ENCODE data around the gene OSGIN1.

The OSGIN1 gene

DNA sequence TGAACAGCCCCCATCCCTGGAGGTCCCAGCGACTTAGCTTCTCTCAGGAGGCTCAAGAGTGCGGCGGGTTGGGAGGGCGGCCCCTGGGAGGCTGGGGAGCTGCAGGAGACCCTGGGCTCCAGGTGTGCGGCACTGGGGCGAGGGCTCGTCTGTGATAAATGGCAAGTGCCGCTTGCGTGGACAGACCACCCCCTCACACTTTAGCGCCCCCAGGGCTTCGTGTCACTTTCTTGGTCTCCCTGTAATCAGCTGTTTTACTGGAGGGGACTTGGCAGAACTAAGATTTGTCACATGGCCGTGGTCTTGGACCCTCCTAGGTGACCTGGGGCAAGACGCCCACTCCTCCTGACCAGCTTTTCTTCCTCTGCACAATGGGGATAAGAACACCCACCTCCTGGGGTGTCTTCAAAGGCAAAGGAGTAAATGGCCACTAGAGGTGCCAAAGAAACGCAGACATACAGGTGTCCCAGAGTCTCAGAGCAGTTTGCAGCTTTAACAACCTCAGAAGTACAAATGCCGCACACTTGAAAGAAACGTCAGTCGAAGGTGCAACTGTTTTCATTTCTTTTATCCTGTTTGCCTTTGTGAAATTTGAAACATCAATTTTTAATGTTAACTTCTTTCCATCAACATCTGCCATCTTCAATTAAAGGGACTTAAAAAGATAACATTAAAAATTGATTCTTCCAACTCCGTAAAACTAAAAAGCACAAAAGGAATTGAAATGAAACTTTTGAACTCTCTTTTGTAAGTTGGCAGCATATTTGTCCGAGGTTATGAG is 946 bp downstream of the OSGIN1 start:
- DNase-seq (ENCODE audit: low read depth): no peak
- H3K4me3 ChIP-seq (ENCODE audit: control insufficient read depth, low read depth, low read length): peak overlapping the region; percentile 74
- TF ChIP-seq, protein P1, sequence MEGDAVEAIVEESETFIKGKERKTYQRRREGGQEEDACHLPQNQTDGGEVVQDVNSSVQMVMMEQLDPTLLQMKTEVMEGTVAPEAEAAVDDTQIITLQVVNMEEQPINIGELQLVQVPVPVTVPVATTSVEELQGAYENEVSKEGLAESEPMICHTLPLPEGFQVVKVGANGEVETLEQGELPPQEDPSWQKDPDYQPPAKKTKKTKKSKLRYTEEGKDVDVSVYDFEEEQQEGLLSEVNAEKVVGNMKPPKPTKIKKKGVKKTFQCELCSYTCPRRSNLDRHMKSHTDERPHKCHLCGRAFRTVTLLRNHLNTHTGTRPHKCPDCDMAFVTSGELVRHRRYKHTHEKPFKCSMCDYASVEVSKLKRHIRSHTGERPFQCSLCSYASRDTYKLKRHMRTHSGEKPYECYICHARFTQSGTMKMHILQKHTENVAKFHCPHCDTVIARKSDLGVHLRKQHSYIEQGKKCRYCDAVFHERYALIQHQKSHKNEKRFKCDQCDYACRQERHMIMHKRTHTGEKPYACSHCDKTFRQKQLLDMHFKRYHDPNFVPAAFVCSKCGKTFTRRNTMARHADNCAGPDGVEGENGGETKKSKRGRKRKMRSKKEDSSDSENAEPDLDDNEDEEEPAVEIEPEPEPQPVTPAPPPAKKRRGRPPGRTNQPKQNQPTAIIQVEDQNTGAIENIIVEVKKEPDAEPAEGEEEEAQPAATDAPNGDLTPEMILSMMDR (IDR thresholded peaks at IDR 0.05; ENCODE audit: control insufficient read depth, insufficient read depth, low read depth, low read length, missing control alignments): peak; percentile 60

DNA sequence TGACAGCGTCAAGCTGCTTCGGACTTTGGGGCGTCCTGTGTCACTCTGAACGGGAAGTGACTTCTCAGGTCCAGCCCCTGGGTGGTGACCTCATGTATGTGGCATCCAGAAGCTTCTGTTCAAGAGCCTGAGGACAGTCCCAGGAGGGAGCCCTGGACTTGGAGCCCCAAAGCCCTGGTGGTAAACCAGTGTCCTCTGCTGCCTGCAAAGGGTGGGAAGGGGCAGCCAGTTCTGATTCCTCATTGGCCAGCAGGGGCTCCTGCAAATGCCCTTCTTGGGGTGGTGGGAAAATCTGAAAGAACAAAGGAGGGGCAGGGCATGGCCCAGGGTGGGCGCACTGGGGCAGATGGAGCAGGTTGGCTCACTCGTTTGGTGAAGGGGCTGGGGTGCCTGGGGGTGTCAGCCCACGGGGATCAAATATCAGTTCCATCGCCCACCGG is 1.6 kb downstream of the OSGIN1 start:
- TF ChIP-seq, protein P1 (IDR thresholded peaks at IDR 0.05; ENCODE audit: control insufficient read depth, insufficient read depth, low read depth, low read length, missing control alignments): no peak
- DNase-seq (ENCODE audit: low read depth): no peak
- H3K4me3 ChIP-seq (ENCODE audit: control insufficient read depth, low read depth, low read length): no peak overlapping the region; the same call in 1 of the 2 replicates

- DNase-seq (ENCODE audit: low read depth): peak; percentile 5
- TF ChIP-seq, protein P1 (IDR thresholded peaks at IDR 0.05; ENCODE audit: control insufficient read depth, insufficient read depth, low read depth, low read length, missing control alignments): no peak
Measured at GRCh38 chr16:83955218-83956130, 2.4 kb downstream of the OSGIN1 start.

DNA sequence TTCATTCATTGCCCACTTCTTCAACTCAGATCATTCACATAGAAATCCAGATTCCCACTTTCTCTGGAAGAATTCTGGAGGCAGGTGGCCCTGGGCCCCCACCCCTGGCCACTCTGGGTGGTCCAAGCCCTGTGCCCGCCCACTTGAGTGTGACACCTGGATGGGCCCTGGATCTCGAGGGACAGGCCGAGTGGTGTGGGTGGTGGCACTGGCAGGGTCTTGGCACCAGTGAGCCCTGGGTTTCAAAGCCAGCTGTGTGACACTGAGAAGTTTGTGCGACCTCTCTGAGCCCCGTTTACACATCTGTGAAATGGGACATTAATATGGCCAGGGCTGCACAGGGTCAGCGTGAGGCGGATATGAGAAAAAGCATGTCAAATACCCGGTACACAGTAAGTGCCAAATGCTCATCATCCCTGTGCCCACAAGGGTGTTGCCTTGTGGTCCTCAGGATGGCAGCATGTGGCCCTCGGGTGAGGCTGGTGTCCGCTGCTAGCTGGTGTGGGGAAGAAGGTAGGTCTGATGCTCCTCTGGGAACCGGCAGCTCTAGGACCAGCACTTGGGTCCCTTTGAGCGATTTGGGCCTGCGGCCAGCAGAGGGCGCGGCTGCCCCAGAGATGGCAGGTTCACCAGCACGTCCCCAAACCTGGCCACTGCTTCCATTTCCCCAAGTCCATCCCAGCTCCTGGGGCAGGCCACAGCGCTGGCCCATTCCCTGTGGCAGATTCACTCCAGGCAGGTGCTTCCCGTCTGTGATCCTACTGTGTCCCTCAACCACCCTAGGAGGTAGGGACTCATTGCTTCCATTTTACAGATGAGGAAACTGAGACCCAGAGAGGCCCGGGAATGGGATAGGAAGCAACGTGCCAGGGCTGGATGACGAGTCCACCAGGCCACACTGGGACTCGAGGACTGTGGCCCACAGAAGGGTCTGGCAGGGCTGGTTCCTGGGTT is 3.6 kb downstream of the OSGIN1 start:
- H3K4me3 ChIP-seq (ENCODE audit: control insufficient read depth, low read depth, low read length): no peak overlapping the region
- peak; percentile 21 for DNase-seq (ENCODE audit: low read depth)
- TF ChIP-seq, protein P1 (IDR thresholded peaks at IDR 0.05; ENCODE audit: control insufficient read depth, insufficient read depth, low read depth, low read length, missing control alignments): peak; percentile 92

More at GRCh38 chr16:83955218-83956130, 2.4 kb downstream of the OSGIN1 start:
- H3K4me3 ChIP-seq (ENCODE audit: control insufficient read depth, low read depth, low read length): no peak overlapping the region

DNA sequence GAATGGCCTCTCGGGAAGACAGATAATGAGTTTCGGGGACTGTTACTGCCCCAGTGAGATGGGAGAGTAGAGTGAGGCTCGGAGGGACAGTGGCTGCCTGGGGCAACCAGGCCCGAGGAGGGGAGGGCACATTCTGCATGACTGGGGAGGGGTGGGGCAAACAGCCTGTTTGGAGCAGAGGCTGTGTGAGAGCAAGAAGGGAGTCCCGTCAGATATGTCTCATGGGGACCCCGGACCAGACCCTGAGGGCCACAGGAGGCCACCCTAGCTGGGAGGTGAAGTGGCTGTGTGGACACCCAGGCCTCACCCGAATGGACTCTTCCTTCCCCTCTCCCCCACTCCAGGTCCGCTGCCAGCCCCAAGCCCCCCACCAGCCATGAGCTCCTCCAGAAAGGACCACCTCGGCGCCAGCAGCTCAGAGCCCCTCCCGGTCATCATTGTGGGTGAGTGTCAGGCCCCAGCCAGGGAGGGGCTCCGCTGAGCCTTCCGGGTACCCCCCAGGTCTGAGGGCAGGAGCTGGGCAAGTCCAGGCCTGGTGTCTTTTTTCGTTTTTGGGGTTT is 4.3 kb downstream of the OSGIN1 start:
- no peak for DNase-seq (ENCODE audit: low read depth)
- TF ChIP-seq, protein P1 (IDR thresholded peaks at IDR 0.05; ENCODE audit: control insufficient read depth, insufficient read depth, low read depth, low read length, missing control alignments): no peak
- H3K4me3 ChIP-seq (ENCODE audit: control insufficient read depth, low read depth, low read length): no peak overlapping the region
